Forelimb muscle (tissue), 1 donor: ENCODE data around the gene SEBOX. TPM values are rescaled to one million over a fixed set of nuclear protein-coding genes. Genes with fewer than 3 reads are reported as not detected.

Experiments
- DNase-seq: peaks from one replicate; pipeline ENCODE4 v3.0.0-alpha.2; 2013; ENCODE audit warnings: low read depth
- polyA plus RNA-seq: library from polyadenylated mRNA; unstranded; fragments of 120-200 nt; gene quantifications from one replicate; pipeline ENCODE4 v1.2.1, GENCODE V29; 2013; ENCODE audit not compliant: insufficient read length

Gene SEBOX, protein sequence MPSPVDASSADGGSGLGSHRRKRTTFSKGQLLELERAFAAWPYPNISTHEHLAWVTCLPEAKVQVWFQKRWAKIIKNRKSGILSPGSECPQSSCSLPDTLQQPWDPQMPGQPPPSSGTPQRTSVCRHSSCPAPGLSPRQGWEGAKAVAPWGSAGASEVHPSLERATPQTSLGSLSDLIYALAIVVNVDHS
- polyA plus RNA-seq: not detected

DNA sequence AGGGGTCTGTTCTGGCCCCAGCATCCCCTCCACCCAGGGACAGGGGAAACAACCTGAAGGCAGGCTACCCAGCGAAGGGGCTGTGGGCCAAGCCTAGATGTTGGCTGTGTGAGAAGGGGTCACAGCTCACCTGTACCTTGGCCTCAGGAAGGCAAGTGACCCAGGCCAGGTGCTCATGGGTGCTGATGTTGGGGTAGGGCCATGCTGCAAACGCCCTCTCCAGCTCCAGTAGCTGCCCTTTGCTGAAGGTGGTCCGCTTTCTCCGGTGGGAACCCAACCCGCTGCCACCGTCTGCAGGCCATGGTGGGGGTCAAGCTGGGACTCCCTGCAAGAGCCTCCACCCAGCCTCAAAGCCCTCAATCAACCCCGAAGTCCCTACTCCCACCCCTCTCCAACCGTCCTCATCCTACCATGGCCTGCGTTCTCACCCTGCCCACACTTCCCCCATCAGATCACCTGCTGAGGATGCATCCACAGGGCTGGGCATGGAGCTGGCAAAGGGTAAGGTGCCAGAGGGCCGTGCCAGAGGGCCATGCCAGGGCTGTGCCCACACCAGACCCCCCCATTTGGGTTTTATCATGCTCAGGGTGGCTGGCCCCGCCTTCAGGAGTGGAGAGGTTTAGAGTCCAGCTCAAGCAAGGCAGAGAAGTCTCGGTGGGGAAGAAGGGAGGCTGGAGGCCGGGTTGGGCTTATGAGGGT, at the start of gene SEBOX:
SEBOX (minus strand) TSS at position 535 of the 699 bp plus-strand sequence; CDS start at position 487, 48 bp downstream.
- DNase-seq: no peak

DNA sequence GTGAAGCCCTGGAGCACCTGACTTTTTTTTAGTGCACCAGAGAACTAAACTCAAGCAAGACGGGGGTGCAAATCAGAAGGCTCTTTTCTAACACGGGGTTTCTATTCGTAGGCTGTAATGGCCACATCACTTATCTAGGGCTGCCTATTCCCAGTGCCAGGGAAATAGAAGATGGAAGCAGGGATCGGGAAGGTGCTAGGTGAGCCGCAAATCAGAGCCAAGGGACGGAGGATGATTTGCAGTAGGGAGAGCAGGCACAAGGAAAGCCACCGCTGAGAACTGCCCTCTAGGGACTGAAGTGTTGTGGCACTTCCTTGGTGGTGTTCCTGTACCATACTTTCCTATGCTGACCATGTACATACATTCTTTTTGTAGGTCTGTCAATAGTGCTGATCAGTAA, 48.8 kb upstream of the SEBOX start:
- DNase-seq: no peak

DNA sequence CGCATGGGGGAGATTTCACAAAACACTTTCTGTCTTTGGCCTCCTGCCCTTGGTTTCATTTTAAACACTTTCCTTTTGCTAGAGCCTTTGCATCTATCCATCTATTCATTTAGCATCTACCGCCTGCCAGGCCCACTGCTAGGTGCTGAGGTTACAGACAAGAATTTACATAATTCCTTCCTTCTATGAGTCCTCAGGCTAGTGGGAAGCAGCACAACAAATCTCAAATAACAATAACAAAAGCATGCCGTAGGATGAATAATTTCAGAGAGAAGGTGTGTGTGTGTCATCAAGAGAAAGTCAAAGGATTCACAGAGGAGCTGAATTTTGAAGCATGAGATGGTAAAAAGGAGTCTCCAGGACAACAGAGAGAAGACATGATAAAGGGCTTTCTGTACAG, 47.1 kb upstream of the SEBOX start:
- no peak for DNase-seq

DNA sequence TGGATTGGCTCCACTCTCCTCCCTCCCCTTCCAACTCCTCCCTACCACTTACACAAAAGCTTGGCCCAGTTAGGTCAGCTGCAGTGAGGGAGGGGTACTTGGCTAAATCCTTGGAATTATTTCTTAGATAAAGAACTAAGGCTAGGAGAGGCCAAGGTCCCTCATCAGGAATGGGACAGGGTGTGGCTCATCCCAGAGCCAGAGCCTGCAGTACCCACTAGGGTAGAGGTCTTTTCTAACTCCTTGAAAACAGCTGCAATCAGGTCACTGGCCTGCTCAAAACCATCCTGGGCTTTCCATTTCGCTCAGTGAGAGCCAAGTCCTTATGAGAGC, 42.9 kb upstream of the SEBOX start:
- DNase-seq: no peak

DNA sequence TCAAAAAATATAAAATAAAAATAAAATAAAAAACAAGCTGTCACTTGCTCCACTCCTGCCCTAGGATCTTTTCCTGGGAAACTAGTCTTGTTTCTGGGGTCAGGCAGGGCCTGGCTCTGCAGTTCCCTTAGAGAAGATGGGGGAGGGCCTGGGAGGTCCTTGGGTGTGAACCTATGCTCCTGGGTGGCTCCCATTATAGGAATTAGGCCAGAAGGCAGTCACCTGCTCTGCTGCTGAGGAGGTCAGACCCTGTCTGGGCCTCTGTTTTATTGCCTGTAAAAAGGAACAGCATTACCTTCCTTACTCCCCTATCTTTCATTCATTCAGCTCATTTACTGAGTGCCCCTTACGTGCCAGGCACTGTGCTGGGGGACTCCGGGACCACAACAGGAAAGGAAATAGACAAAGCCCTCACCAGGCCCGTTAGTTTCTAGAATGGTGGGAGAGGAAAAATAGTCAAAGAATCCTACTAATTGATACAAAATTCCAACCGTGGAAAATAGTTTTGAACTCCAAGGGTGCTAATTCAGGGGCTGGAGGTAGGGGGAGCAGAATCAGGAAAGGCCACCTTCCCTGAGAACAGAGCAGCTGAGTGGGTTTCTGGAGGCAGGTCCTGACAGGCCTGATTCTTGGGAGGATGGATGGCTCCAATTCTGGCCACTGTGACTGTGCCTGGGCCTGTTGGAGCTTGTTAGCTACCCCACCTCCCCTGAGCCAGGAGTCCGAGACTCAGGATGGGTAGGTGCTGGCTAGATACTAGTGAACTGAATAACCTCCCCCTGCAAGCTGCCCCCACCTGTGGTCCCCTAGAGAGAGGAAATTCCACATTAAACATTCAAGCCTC, 42.4 kb upstream of the SEBOX start:
- DNase-seq: no peak

DNA sequence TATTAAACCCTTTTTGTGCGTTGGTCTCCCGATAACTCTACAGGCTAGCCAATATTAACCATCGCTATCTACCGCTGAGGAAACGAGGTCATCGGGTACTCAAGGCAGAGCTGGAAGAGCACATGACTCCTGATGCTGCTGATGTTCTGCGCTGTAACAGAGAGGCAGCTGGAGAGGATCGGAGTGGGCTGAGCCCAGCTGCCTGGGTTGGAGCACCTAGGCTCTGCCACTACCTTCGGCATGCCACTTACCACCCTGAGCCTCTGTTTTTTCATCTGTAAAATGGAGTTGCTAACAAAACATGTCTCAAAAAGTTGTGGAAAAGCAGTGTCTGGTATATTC, 41.4 kb upstream of the SEBOX start:
- DNase-seq: no peak

DNA sequence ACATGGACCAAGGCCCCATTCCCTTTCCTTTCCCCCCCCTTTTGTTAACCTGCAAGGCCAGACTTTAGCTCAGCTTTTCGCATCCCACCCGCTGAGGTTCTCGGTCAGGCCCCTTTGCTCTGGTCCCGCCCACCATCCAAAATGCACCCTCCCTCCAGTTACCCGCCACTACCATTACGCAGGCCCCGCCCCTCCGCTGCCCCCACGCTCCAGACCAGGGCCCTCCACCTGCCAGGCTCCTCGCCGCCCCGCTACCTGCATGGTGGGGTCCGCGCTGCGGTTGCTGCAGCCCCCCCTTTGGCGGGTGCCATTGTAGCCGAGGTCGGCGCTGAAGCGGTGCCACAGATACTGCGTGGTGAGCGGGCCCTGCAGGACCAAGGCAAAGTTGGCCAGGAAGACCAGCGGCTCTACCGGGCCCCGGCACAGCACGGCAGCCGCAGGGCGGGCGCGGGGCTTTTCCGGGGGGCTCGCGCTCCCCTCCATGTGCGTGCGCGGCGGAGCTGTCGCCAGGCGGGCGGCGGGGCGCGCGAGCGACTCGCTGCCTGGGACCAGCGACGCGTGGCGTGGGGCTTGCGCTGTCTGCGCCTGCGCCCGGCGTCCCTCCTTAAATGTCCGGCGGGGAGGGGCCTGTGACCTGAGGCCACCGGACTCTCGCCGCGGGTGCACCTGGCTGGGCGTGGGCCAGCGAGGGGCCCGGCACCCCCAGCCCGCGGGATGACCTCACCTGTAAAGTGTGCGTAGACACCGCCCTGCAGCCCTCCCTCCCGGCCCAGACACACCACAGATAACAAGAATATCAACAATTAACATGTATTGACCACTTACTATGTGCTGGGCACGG, 40.9 kb upstream of the SEBOX start, which contains the start of gene SLC46A1:
SLC46A1 (minus strand) TSS at position 581 of the 841 bp plus-strand sequence; CDS start at position 483, 98 bp downstream.
- no peak for DNase-seq

DNA sequence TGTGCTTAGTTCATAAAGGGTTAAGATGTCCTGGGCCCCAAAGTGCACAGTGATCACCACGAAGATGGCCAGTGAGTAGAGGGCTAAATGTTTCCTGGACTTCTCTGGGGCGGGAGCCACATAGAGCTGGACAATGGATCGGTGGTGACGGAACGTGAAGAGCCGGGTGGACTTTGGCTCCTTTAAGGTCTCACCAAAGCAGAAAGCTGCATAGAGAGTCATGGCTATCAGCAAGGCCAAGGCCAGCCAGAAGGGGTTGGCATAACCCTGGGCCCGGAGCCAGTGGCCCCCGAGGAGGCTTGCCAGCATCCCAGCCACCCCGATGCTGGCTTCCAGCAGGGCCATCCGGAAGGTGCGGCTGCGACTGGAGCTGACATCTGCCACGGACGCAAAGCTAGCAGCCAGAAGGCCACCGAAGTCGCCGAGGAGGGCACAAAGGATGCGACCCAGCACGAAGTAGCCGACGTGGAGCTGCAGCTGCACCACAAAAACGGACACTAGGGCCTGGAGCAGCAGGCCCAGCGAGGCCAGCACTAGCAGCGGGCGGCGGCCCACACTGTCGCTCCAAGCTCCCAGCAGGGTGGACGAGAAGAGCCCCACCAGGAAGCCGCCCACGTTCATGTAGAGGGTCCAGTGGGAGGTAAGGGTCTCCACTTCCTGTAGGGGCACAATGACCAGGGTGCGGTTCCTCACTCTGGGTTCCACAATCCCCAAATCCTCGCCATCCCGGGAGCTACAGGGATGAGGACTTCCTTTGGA, 40.0 kb upstream of the SEBOX start:
- DNase-seq: no peak

DNA sequence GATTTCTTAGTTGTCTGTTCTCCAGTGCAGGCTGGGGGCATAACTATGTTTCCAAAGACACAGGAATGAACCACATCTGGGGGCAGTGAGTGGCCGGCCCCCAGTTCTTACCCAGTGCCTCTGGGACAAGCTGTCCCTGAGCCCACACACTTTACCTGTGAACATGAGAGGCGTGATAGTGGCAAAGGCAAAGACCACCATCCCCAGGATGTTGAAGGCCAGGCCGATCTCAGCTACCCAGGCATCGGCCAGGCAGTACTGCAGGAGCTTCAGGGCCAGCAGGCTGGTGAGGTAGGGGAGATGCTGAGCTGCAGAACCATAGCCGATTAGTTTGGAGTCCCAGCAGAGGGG, 39.4 kb upstream of the SEBOX start:
- no peak for DNase-seq

DNA sequence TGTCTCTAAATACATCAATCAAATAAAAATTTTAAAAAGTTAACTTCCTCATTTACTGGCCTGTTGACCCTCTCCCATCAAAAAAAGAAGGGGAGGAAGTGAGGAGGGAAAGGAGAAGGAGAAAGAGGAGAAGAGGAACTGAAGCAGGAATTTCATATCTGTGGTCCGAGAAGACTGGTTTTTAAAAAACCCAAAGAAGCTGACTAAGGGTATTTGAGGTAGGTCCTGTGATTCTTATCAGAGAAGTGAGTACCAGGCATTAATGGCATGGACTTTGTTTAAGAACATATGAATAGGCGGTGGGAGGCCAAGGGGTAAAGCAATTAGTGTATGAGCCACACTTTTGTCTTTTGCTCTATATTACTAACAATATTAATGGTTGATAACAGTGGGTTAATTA, 39.0 kb upstream of the SEBOX start:
- DNase-seq: no peak

DNA sequence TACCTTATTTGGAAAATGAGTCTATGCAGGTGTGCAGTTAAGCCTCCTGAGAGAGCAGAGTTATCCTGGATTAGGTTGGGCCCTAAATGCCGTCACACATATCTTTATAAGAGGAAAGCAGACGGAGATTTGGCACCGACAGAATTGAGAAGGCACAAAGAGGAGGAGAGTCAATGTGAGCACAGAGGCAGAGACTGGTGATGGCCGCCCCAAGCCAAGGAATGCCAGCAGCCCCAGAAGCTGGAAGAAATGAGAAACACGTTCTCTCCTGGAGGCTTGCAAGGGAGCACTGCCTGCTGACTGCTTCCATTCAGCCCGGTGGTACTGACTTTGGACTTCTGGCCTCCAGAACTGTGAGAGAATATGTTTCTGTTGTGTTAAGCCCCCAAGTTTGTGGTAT, 37.8 kb upstream of the SEBOX start:
- DNase-seq: no peak

DNA sequence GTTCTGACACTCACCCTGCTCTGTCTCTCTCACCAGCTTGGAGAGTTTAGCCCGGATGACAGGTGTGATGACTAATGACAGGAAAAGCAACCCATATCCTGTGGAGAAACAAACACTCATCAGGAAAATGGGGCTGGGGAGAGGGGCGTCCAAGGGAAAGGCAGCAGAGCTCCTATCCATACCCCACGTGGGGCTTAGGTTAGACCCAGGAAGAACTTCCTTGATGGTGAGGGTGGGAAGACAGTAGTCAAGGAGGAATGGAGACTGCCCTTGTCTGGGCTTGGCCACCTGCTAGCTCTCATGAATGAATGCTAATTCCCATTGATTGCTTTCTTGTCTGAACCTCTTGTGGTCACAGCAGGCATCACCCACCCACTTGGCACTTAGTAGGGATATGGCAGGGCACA, 37.2 kb upstream of the SEBOX start:
- no peak for DNase-seq

DNA sequence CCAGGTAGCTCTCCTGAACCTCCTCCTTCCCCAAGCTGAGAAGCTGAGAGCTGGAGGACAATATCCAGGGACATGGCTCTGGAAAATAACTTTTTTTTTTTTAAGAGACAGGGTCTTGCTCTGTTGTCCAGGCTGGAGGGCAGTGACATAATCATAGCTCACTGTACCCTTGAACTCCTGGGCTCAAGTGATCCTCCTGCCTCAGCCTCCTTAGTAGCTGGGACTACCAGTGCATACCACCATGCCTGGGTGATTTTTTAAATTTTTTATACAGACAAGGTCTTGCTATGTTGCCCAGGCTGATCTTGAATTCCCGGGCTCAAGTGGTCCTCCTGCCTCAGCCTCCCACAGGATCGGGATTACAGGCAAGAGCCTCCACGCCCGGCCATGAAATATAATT, 34.8 kb upstream of the SEBOX start:
- no peak for DNase-seq

DNA sequence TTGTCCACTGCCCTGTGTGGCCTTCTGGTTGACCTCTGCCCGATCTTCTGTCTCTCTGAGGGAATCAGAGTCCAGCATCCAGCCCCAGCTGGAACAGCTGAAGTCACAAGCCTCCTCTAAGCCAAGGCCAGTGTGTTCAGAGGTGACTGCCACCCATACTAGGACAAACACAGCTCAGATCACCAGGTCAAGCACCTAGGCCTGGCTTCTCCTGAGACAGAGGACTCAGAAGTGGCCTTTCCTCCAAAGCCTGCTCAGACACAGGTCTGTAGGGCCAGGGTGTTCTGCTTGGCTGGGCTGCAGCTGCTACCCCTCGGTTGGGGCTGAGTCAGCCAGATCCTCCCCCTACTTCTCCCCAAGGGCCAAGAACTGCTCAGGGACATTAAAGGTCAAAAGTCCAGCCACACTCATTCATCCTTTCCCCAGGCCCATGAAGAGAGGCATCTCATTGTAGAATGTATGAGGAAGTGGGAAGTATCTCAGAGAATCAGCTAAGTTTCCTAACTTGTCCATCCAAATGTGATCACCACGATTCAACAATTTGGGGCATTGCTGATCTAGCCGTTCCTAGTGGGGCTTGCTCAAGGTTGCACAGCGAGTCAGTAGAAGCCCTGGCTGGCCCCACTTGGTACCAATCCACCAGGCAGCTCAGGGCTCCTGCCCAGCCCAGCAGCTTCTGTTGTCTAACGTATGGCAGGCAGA, 33.4 kb upstream of the SEBOX start:
- no peak for DNase-seq

DNA sequence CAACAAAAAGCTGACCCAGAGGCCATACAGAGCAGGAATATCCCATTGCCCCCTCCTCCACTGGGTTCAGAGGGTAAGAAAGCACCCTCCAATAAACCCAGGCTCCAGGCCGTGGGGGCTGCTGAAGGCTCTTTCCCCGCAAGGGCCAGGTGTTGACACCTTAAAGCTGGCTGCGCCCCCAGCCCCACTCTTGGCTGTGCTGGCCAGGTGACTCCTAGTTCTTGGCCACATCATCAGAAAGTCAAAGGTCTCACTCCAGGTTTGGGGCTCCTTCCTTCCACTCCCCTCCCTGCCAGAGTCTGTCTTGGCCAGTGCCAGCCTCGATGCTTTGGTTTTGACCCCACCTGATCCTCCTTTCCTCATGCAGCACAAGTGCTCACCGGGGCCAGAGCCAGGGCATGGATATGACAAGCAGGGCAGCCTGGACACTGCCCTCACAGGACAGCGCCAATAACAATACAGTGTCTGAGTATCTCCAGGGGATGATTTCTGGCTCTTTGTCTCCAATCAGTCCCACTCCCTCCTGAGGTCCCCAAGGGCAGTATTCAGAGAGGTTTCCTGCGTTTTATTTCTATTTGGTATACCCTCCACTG, 32.8 kb upstream of the SEBOX start:
- DNase-seq: no peak

DNA sequence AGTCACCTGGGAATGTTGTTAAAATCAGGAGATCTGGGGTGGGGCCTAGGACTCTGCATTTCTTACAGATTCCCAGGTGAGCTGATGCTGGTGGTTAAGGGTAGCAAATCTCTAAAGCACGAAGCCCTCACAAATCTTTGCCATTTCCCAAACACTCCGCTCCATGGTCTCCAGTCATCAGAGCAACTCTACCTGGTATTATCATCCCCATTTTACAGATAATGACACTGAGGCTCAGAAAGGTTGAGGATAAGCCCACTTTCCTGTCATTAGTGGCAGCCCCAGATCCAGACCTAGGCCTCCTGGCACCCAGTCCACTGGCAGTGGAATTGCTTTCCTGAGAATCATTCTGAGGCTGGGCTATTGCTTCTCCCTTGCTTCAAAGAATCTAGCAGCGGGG, 32.3 kb upstream of the SEBOX start:
- DNase-seq: no peak

DNA sequence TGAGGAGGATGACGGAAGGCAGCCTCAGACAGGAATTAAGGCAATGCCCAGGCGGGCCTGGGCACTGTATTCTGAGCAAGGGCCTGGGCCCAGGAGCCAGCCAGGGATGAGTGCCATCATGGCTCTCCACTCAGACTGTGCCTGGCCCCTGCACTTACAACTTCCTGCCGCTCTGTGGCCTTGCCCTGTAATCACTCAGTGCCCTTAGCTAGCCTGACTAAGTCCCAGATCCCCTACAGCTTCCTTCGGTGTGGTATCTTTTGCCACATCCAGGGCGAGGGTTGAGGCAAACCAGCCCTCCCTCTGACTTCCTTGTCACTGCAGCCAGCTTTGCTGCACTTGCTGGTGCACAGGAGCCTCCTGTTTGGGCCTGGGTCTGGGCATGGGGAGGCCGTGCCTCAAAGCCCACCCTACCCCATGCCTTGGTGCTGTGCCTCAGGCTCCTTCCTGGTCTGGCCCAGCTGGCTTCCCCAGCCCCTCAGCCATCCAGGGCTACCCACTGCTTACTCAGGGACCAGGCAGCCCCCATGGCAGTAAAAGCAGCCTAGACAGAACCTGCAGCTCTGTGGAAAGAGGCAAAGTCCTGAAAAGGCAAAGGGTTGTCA, 31.7 kb upstream of the SEBOX start:
- no peak for DNase-seq

DNA sequence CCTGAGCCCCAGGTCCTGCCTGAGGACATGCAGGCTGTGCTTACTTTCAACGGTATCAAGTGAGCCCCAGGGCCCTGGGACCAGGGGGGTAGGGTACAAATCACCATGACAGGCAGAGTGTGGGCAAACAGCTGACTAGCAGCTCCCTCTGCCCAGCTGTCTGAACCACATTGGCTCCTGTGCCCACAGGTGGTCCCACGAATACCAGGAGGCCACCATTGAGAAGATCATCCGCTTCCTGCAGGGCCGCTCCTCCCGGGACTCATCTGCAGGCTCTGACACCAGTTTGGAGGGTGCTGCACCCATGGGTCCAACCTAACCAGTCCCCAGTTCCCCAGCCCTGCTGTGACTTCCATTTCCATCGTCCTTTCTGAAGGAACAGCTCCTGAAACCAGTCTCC, 31.0 kb upstream of the SEBOX start:
- no peak for DNase-seq

DNA sequence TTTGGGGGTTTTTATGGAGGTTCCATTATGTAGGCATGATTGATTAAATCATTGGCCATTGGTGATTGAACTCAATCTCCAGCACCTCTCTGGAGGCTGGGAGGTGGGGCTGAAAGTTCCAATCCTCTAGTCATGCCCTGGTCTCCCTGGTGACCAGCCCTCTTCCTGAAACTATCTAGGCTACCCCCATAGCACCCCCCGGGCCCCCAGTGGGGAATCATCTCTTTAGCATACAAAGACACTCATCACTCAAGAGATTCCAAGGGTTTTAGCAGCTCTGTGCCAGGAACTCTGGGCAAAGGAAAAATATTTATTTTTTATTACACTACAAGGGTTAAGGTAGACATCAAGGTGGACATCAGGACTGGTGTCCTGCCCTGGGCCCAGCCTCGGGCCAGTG, 30.4 kb upstream of the SEBOX start:
- no peak for DNase-seq
